RWPE2 (cell line): ENCODE results near the gene MMP7.
A peak's percentile ranks its signal among the peaks of the same experiment; 100 is the strongest.

ENCODE experiments used
- ATAC-seq: fragments of 200-7000 bp; cut with Tn5 transposase; 3 replicates; pipeline ENCODE4 v1.9.1; 2021; ENCODE audit warnings: low read depth
- DNase-seq: peaks from one replicate; pipeline ENCODE4 v3.0.0-alpha.2; 2020; ENCODE audit warnings: low spot score
- H3K27ac ChIP-seq: fragments of 450-650 bp; 2 replicates; pipeline ENCODE4 v1.5.1; 2017; ENCODE audit warnings: mild to moderate bottlenecking; ENCODE audit not compliant: poor library complexity, severe bottlenecking
- H3K27me3 ChIP-seq: fragments of 250-450 bp; sonication (Bioruptor Pico); 2 replicates; pipeline ENCODE4 v1.5.1; 2021; ENCODE audit warnings: mild to moderate bottlenecking, moderate library complexity; ENCODE audit not compliant: insufficient read depth, poor library complexity, severe bottlenecking
- H3K36me3 ChIP-seq: fragments of 250-450 bp; sonication (Bioruptor Pico); 2 replicates; pipeline ENCODE4 v1.5.1; 2020; ENCODE audit warnings: low read depth, mild to moderate bottlenecking, moderate library complexity
- H3K4me1 ChIP-seq: fragments of 250-450 bp; sonication (Bioruptor Pico); 2 replicates; pipeline ENCODE4 v1.5.1; 2021; ENCODE audit warnings: mild to moderate bottlenecking, moderate library complexity; ENCODE audit not compliant: insufficient read depth, poor library complexity, severe bottlenecking
- H3K4me3 ChIP-seq: fragments of 250-450 bp; sonication (Bioruptor Pico); 2 replicates; pipeline ENCODE4 v1.5.1; 2021; ENCODE audit warnings: mild to moderate bottlenecking, moderate library complexity; ENCODE audit not compliant: severe bottlenecking
- H3K9me3 ChIP-seq: fragments of 250-450 bp; sonication (Bioruptor Pico); 2 replicates; pipeline ENCODE4 v1.5.1; 2021; ENCODE audit warnings: mild to moderate bottlenecking, moderate library complexity; ENCODE audit not compliant: severe bottlenecking
- TF ChIP-seq, protein P1 (sequence below): fragments of 450-650 bp; IDR thresholded peaks from one replicate; pipeline ENCODE4 v1.5.1; 2017; ENCODE audit warnings: mild to moderate bottlenecking, moderate library complexity; ENCODE audit not compliant: poor library complexity, severe bottlenecking

Gene MMP7

DNA sequence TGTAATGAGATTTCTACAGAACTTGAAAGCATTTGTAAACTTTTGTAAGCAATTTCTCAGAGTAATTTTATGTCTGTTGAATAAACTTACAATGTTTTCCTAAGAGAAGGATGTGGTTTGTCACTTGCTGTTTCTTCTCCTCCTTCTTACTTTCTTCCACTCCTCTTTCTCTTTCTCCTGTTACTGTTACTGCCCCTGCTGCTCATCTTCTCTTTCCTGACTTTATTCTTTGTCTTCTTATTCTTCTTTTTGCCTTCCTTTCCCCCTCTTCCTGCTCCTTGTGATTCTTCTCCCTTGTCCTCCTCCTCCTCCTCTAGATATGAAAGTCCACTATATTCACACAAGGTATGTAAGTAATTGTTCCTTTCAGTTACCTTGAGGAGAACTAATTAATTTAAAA is 31.1 kb upstream of the MMP7 start:
- TF ChIP-seq, protein P1, sequence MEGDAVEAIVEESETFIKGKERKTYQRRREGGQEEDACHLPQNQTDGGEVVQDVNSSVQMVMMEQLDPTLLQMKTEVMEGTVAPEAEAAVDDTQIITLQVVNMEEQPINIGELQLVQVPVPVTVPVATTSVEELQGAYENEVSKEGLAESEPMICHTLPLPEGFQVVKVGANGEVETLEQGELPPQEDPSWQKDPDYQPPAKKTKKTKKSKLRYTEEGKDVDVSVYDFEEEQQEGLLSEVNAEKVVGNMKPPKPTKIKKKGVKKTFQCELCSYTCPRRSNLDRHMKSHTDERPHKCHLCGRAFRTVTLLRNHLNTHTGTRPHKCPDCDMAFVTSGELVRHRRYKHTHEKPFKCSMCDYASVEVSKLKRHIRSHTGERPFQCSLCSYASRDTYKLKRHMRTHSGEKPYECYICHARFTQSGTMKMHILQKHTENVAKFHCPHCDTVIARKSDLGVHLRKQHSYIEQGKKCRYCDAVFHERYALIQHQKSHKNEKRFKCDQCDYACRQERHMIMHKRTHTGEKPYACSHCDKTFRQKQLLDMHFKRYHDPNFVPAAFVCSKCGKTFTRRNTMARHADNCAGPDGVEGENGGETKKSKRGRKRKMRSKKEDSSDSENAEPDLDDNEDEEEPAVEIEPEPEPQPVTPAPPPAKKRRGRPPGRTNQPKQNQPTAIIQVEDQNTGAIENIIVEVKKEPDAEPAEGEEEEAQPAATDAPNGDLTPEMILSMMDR, result no peak
- H3K27ac ChIP-seq, result no peak overlapping the region

DNA sequence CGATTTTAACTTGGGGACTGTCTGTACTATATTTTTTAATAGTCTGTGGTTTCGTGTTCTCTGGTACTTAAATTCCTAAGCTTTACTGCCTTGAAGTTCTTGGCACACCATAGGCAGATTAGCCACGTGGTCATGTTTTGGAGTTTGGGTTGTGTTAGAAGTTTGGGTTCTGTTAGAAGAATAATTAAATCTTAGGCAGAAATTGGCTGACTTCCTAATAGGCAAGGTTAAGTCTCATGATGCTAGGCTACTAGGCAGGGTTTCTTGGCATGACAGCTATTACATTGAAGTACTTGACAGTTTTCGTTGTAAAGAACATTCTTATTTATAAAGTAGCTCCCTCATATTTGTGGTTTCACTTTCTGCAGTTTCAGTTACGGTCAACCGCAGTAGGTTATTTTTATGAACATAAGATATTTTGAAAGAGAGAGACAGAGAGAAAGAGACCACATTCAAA is 30.0 kb upstream of the MMP7 start:
- Histone ChIP-seq H3K27me3 (no peaks in the 10 kb centered on the region), H3K36me3 (no peaks in the 10 kb centered on the region), H3K4me3 (peak overlapping the region; percentile 8), H3K27ac (peak overlapping the region; percentile 16), H3K4me1 (peaks cover 22% of the 10 kb centered on the region), H3K9me3 (no peaks in the 10 kb centered on the region)
- DNase-seq, result no peak
- TF ChIP-seq, protein P1, result no peak
- peak; percentile 38; the same call in 1 of the 3 replicates for ATAC-seq

More for the DNA sequence above, 31.1 kb upstream of the MMP7 start:
- DNase-seq, result no peak
- peaks cover 22% of the 10 kb centered on the region for H3K4me1 ChIP-seq
- H3K4me3 ChIP-seq, result no peak overlapping the region
- no peaks in the 10 kb centered on the region for H3K9me3 ChIP-seq
- no peak for ATAC-seq
- no peaks in the 10 kb centered on the region for H3K27me3 ChIP-seq
- no peaks in the 10 kb centered on the region for H3K36me3 ChIP-seq

DNA sequence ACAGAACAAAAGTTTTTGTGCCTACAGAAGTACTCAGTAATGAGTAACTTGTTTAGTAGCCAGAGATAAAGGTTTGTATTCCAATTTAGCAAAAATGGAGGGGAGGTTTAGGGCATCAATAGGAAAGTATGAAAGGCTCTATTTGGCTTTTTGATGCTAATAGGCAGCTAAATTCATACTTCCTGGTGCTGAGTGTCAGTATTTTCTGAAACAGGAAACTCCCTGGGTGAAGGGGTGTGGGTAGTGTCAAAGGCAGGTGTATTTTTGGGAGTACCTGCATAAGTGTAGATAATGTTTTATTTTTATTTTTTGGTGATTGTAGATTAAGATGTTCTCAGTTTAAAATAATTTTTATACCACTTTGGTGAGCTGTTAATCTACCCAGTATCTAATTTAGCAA is 29.3 kb upstream of the MMP7 start:
- H3K27ac ChIP-seq, result peak overlapping the region; percentile 16
- H3K36me3 ChIP-seq, result no peaks in the 10 kb centered on the region
- TF ChIP-seq, protein P1, result no peak
- peaks cover 22% of the 10 kb centered on the region for H3K4me1 ChIP-seq
- no peaks in the 10 kb centered on the region for H3K9me3 ChIP-seq
- no peak for ATAC-seq
- H3K4me3 ChIP-seq, result no peak overlapping the region
- H3K27me3 ChIP-seq, result no peaks in the 10 kb centered on the region
- no peak for DNase-seq

DNA sequence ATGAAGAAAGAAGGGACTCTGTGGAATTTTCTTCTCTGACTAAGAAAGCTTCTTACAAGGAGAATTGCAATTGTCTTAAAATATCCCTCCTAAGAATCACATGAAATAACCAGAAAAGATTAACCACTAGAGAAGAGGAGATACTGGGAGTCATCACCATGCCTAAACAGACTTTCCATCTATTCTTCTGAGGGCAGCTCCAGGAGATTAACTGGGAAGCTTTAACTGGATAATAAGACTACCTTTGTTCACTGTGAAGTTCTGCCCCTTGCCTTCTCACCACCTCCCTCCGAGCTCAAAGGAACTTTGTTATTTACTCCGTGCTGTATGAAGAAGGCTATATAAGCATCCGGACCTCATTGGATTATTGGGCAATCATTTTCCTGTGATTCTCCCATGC is 24.5 kb upstream of the MMP7 start:
- ATAC-seq (no peak), DNase-seq (no peak)
- Histone ChIP-seq H3K4me1 (peaks cover 7% of the 10 kb centered on the region), H3K4me3 (no peak overlapping the region), H3K27me3 (no peaks in the 10 kb centered on the region), H3K36me3 (no peaks in the 10 kb centered on the region), H3K9me3 (no peaks in the 10 kb centered on the region), H3K27ac (no peak overlapping the region)
- TF ChIP-seq, protein P1, result no peak

DNA sequence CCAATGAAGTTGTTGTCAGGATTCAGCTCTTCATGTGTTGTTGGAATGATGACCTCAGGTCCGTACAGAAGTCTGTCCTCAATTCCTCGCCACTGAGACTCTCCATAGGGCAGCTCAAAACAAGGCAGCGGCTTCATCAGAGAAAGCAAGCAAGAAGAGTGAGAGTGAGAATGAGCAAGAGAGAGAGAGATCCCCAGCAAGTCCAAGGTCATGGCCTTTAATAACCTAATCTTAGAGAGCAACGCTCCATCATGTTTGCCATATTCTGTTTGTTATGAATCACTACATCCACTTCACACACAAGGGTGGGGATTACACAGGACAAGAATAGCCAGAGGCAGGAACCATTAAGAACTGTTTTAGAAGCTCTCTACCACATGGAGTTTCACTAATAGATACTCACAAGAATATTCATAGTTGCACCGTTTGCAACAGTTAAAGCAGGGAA is 23.3 kb upstream of the MMP7 start:
- no peak for DNase-seq
- Histone ChIP-seq H3K4me1 (peaks cover 5% of the 10 kb centered on the region), H3K27ac (no peak overlapping the region), H3K27me3 (no peaks in the 10 kb centered on the region), H3K36me3 (no peaks in the 10 kb centered on the region), H3K4me3 (no peak overlapping the region), H3K9me3 (no peaks in the 10 kb centered on the region)
- peak; percentile 63 for ATAC-seq
- TF ChIP-seq, protein P1, result no peak
